ENCODE results near the gene COLEC11. TPM values are rescaled to one million over a fixed set of nuclear protein-coding genes. Genes with fewer than 3 reads are reported as not detected.

COLEC11 gene
- total and polyA plus RNA-seq, 9 of the 15 experiments (the other 6 are each of a cell fraction or from before 2014, with no cell fraction given), result 0.32 to 4.3 (median 1.8) TPM

DNA sequence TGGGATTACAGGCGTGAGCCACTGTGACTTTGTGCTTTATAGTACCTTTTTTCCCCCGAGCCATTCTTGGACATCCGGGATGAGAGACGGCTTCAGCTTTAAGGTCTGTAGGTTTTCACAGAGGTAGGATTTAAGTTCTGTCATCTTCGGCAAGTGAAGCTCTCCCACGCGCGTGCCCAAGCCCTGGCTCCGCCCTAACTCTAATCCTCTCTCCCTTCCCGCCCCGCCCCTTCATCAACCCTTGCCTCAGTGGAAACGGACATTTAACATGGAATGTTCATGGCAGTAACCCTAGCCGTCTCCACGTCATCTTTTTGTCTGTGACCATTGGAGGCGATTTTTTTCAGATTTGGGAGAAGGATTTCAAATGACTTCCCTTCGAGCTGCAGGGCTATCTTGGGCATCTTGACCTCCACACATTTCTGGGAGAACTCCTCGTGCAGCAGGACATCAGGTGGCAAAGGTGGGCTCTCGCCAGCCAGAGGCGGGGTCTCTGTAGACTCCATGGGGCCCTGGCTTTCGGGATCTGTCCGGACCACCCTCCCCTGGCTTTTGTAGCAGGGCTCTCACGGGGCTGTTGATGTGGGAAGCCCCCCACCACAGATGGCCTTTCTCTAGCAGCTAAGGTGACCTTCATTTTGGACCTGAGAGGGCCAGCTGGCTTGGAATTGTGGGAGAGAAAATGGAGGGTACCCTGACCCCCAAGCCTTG, 6.8 kb downstream of the COLEC11 start (continued):
- TF ChIP-seq, protein P1, sequence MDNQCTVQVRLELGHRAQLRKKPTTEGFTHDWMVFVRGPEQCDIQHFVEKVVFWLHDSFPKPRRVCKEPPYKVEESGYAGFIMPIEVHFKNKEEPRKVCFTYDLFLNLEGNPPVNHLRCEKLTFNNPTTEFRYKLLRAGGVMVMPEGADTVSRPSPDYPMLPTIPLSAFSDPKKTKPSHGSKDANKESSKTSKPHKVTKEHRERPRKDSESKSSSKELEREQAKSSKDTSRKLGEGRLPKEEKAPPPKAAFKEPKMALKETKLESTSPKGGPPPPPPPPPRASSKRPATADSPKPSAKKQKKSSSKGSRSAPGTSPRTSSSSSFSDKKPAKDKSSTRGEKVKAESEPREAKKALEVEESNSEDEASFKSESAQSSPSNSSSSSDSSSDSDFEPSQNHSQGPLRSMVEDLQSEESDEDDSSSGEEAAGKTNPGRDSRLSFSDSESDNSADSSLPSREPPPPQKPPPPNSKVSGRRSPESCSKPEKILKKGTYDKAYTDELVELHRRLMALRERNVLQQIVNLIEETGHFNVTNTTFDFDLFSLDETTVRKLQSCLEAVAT (IDR thresholded peaks at IDR 0.05), result no peak
- TF ChIP-seq, protein P2, sequence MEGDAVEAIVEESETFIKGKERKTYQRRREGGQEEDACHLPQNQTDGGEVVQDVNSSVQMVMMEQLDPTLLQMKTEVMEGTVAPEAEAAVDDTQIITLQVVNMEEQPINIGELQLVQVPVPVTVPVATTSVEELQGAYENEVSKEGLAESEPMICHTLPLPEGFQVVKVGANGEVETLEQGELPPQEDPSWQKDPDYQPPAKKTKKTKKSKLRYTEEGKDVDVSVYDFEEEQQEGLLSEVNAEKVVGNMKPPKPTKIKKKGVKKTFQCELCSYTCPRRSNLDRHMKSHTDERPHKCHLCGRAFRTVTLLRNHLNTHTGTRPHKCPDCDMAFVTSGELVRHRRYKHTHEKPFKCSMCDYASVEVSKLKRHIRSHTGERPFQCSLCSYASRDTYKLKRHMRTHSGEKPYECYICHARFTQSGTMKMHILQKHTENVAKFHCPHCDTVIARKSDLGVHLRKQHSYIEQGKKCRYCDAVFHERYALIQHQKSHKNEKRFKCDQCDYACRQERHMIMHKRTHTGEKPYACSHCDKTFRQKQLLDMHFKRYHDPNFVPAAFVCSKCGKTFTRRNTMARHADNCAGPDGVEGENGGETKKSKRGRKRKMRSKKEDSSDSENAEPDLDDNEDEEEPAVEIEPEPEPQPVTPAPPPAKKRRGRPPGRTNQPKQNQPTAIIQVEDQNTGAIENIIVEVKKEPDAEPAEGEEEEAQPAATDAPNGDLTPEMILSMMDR (IDR thresholded peaks at IDR 0.05 in 2 of 3, conservative IDR thresholded peaks at IDR 0.05 in 1 of 3; ENCODE audit: insufficient read depth in 2 of 3, low read depth in 1 of 3, low read length in 3 of 3), result no peak
- TF ChIP-seq, protein P3, sequence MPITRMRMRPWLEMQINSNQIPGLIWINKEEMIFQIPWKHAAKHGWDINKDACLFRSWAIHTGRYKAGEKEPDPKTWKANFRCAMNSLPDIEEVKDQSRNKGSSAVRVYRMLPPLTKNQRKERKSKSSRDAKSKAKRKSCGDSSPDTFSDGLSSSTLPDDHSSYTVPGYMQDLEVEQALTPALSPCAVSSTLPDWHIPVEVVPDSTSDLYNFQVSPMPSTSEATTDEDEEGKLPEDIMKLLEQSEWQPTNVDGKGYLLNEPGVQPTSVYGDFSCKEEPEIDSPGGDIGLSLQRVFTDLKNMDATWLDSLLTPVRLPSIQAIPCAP (CRISPR knock-in tag; IDR thresholded peaks at IDR 0.05; ENCODE audit: borderline replicate concordance), result no peak
- no peak for TF ChIP-seq SAP30 (IDR thresholded peaks at IDR 0.05; ENCODE audit: borderline replicate concordance, insufficient read depth, low read depth, low read length, poor library complexity, severe bottlenecking)
- TF ChIP-seq, protein P4, sequence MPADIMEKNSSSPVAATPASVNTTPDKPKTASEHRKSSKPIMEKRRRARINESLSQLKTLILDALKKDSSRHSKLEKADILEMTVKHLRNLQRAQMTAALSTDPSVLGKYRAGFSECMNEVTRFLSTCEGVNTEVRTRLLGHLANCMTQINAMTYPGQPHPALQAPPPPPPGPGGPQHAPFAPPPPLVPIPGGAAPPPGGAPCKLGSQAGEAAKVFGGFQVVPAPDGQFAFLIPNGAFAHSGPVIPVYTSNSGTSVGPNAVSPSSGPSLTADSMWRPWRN (IDR thresholded peaks at IDR 0.05; ENCODE audit: low read depth), result no peak
- TF ChIP-seq, protein P5, sequence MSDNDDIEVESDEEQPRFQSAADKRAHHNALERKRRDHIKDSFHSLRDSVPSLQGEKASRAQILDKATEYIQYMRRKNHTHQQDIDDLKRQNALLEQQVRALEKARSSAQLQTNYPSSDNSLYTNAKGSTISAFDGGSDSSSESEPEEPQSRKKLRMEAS (CRISPR knock-in tag; IDR thresholded peaks at IDR 0.05), result no peak; the same call in 1 of the 2 replicates
- 0 out of 2 replicates have a peak, but pooled peaks have one; percentile 34 for TF ChIP-seq SUPT5H (IDR thresholded peaks at IDR 0.05)
- no peak for TF ChIP-seq ZNF263 (CRISPR knock-in tag; IDR thresholded peaks at IDR 0.05; ENCODE audit: borderline replicate concordance)
- TF ChIP-seq TSC22D4 (tag; IDR thresholded peaks at IDR 0.05), result no peak
- TF ChIP-seq GTF2E2 (tag; IDR thresholded peaks at IDR 0.05), result no peak
- TF ChIP-seq DPF2 (IDR thresholded peaks at IDR 0.05), result peak; percentile 23; the same call in 1 of the 2 replicates
